ENCODE measurements around the gene TBC1D14. TPM values are rescaled to one million over a fixed set of nuclear protein-coding genes. Genes with fewer than 3 reads are reported as not detected.

TBC1D14 gene
- total and polyA plus RNA-seq, 2 of the 4 experiments (the other 2 are of a cell fraction) = 31.7 to 40.7 TPM

DNA sequence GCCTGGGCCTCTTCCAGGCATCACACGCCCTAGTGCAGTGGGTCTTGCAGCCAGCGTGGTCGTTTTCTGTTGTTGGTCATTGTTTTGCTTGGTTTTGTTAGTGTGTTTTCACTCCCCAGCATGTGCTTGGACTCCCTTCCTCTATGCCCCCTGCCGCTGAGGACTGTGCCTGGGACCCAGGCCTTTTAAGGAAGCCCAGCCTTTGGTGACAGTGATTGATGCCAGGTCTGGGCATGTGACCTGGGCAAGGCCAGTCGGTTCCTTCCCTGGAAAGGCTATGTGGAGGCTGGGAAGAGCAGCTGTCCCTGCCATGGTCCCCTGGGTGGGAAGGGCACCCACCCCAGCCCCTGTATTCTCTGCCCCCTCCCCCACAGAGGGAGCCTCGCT, 167.1 kb downstream of the TBC1D14 start:
- intact Hi-C loops (cut with micrococcal nuclease) = no loop called here
- WGBS, 2 experiments (ENCODE audit: extremely low coverage in 2 of 2, insufficient read length in 1 of 2) = 75% methylated on average over 2 of the region's 6 CpGs; no CpG with 5 or more reads in 1 of the 2 experiments
- H3K4me1 ChIP-seq (ENCODE audit: control insufficient read depth, insufficient read depth, low read length) = 0 out of 2 replicates have a peak, but pooled peaks cover 2% of the 10 kb centered on the region
- H2BK15ac ChIP-seq (ENCODE audit: low read depth, low read length) = no peak overlapping the region
- no peak overlapping the region for H3K9ac ChIP-seq (ENCODE audit: low read depth, low read length)
- H3K56ac ChIP-seq (ENCODE audit: extremely low read depth, insufficient read depth, low read length) = no peak overlapping the region
- H2AK5ac ChIP-seq (ENCODE audit: low read depth, low read length) = no peak overlapping the region
- H4K8ac ChIP-seq (ENCODE audit: low read depth in 2 of 2, low read length in 2 of 2) = no peak overlapping the region
- no peaks in the 10 kb centered on the region for H3K9me1 ChIP-seq (ENCODE audit: insufficient read depth, low read length)
- no peak overlapping the region for H3K23ac ChIP-seq (ENCODE audit: low read depth, low read length)
- H2BK5ac ChIP-seq (ENCODE audit: low read depth, low read length, poor library complexity, severe bottlenecking) = no peak overlapping the region
- no TSS peak for BruUV-seq (replicated peaks)
- H2BK120ac ChIP-seq (ENCODE audit: low read depth, low read length) = no peak overlapping the region
- H4K91ac ChIP-seq (ENCODE audit: insufficient read depth, low read depth, low read length) = no peak overlapping the region
- no peak overlapping the region for H3K4me2 ChIP-seq (ENCODE audit: low read depth, low read length)
- H3K79me1 ChIP-seq (ENCODE audit: low read depth in 1 of 2, low read length in 2 of 2) = no peaks in the 10 kb centered on the region
- H3K36me3 ChIP-seq (ENCODE audit: control insufficient read depth, insufficient read depth, low read length) = no peaks in the 10 kb centered on the region
- H4K20me1 ChIP-seq (ENCODE audit: insufficient read depth, low read length) = no peaks in the 10 kb centered on the region
- H3K4ac ChIP-seq (ENCODE audit: low read depth, low read length) = no peak overlapping the region
- H3K18ac ChIP-seq (ENCODE audit: low read depth, low read length) = no peak overlapping the region
- CTCF ChIA-PET = no interaction called here
- dilution Hi-C loops (cut with HindIII; ENCODE audit: low sequenced_read_pairs, unreplicated experiment) = no loop called here
- H3K9me3 ChIP-seq (ENCODE audit: control insufficient read depth, insufficient read depth, low read length) = no peaks in the 10 kb centered on the region
- in situ Hi-C loops (cut with MboI; ENCODE audit: low sequenced_read_pairs) = no loop called here
- no peak overlapping the region for H2AFZ ChIP-seq (replicated peaks; ENCODE audit: low read length, poor library complexity)
- H2BK20ac ChIP-seq (ENCODE audit: low read depth, low read length) = no peak overlapping the region
- H3K14ac ChIP-seq (replicated peaks; ENCODE audit: low read depth, low read length) = no peak overlapping the region
- H3K4me3 ChIP-seq (ENCODE audit: insufficient read depth, low read depth, low read length) = no peak overlapping the region
- ATAC-seq (ENCODE audit: low read depth) (no peak), DNase-seq (no peak)
- TF ChIP-seq BHLHE40 (IDR thresholded peaks at IDR 0.05; ENCODE audit: low read depth, low read length) (no peak), RCOR1 (IDR thresholded peaks at IDR 0.05; ENCODE audit: insufficient replicate concordance, low read length) (no peak), MXI1 (IDR thresholded peaks at IDR 0.05; ENCODE audit: borderline replicate concordance, low read depth, low read length) (no peak), SMC3 (IDR thresholded peaks at IDR 0.05; ENCODE audit: low read depth, low read length) (no peak)
- no peak overlapping the region for H2AK9ac ChIP-seq (replicated peaks; ENCODE audit: low read depth, low read length, poor library complexity)
- peaks cover 11% of the 10 kb centered on the region for H3K27me3 ChIP-seq (ENCODE audit: control insufficient read depth, insufficient read depth, low read length)
- POLR2A ChIA-PET (ENCODE audit: unreplicated experiment) = no interaction called here
- H3K27ac ChIP-seq (ENCODE audit: insufficient read depth, low read length) = no peak overlapping the region
- no peak overlapping the region for H4K5ac ChIP-seq (ENCODE audit: low read depth, low read length)
